HCT116 (cell line): ENCODE results near the gene ABHD12. TPM values are rescaled to one million over a fixed set of nuclear protein-coding genes. Genes with fewer than 3 reads are reported as not detected.

Source experiments
- ATAC-seq: fragments of 200-7000 bp; cut with Tn5 transposase; 2 replicates; pipeline ENCODE4 v1.9.1; 2020; ENCODE audit warnings: mild to moderate bottlenecking, moderate library complexity
- BruUV-seq: library from RNA; stranded (reverse); fragments of 400-500 nt; replicated peaks from 2 replicates; lab custom pipeline; 2021; lab: Mats Ljungman, UMichigan
- CTCF ChIA-PET: fragments of 300-600 bp; sonication (Branson Sonifier 250); formaldehyde crosslinking; loops from one replicate; lab custom pipeline; 2021; ENCODE audit warnings: antibody characterized with exemption; lab: Charles Lee
- POLR2A ChIA-PET: fragments of 300-600, 350-600 bp; sonication (Branson Sonifier 250); formaldehyde crosslinking; loops from one replicate; lab custom pipeline; 2021; ENCODE audit warnings: antibody characterized with exemption; lab: Charles Lee
- RAD21 ChIA-PET, 2 experiments: fragments of 300-600 bp; sonication (Branson Sonifier 250); formaldehyde crosslinking; loops; one replicate each; lab custom pipeline; 2023; ENCODE audit warnings: low total read pairs in 2 of 2; ENCODE audit not compliant: uncharacterized antibody in 2 of 2, unreplicated experiment in 2 of 2, low non-redundant PET in 1 of 2; lab: Charles Lee
- DNase-seq: peaks from one replicate; pipeline ENCODE4 v3.0.0-alpha.2; 2010; ENCODE audit warnings: low read depth, low spot score
- H2AFZ ChIP-seq: fragments of 200-600 bp; shearing (Covaris generic), sonication (generic); 2 replicates; pipeline ENCODE4 v1.6.1; 2017; ENCODE audit warnings: low read depth, mixed run types, mixed read lengths, antibody characterized with exemption, low read length; ENCODE audit not compliant: poor library complexity, severe bottlenecking
- H3K27ac ChIP-seq: 2 replicates; pipeline ENCODE4 v1.5.1; 2012; ENCODE audit warnings: low read depth, low read length
- H3K27me3 ChIP-seq: fragments of 200-600 bp; sonication (generic); 2 replicates; pipeline ENCODE4 v1.6.1; 2016; ENCODE audit warnings: mixed run types, low read length, mixed read lengths; ENCODE audit not compliant: insufficient read depth
- H3K36me3 ChIP-seq, 2 experiments: fragments of 200-500 bp in 1 of 2; fragments of 200-600 bp in 1 of 2; sonication (Bioruptor generic) in 1 of 2; sonication (generic) in 1 of 2; 2 replicates each; pipeline versions ENCODE4 v1.5.1 to v1.6.1; 2014 to 2016; ENCODE audit warnings: low read length in 2 of 2, inconsistent platforms in 1 of 2, mixed read lengths in 1 of 2, mixed run types in 1 of 2; ENCODE audit not compliant: insufficient read depth in 2 of 2, control insufficient read depth in 1 of 2
- H3K4me1 ChIP-seq, 2 experiments: fragments of 200-600 bp in 1 of 2; sonication (generic) in 1 of 2; 2 replicates each; pipeline versions ENCODE4 v1.5.1 to v1.6.1; 2012 to 2017; ENCODE audit warnings: low read length in 2 of 2, inconsistent platforms in 1 of 2, mild to moderate bottlenecking in 1 of 2, mixed read lengths in 1 of 2, mixed run types in 1 of 2, moderate library complexity in 1 of 2; ENCODE audit not compliant: insufficient read depth in 2 of 2, control insufficient read depth in 1 of 2
- H3K4me2 ChIP-seq: fragments of 200-600 bp; sonication (generic); 2 replicates; pipeline ENCODE4 v1.6.1; 2017; ENCODE audit warnings: mixed run types, low read length, mixed read lengths
- H3K4me3 ChIP-seq, 2 experiments: fragments of 200-600 bp in 1 of 2; sonication (generic) in 1 of 2; replicated peaks in 1 of 2; 2 replicates each; pipeline ENCODE4 v1.5.1; 2011 to 2016; ENCODE audit warnings: low read length in 2 of 2, control low read depth in 1 of 2, low read depth in 1 of 2, mild to moderate bottlenecking in 1 of 2, mixed read lengths in 1 of 2, mixed run types in 1 of 2
- H3K79me2 ChIP-seq: fragments of 200-600 bp; sonication (generic); 2 replicates; pipeline ENCODE4 v1.6.1; 2017; ENCODE audit warnings: mild to moderate bottlenecking, mixed run types, low read length, moderate library complexity, mixed read lengths; ENCODE audit not compliant: insufficient read depth
- H3K9ac ChIP-seq: fragments of 200-600 bp; sonication (generic); 2 replicates; pipeline ENCODE4 v1.6.1; 2016; ENCODE audit warnings: low read length, mixed read lengths
- H3K9me2 ChIP-seq: fragments of 200-600 bp; sonication (generic), shearing (Covaris generic); 2 replicates; pipeline ENCODE4 v1.6.1; 2017; ENCODE audit warnings: mixed run types, mild to moderate bottlenecking, moderate library complexity; ENCODE audit not compliant: insufficient read depth
- H3K9me3 ChIP-seq, 2 experiments: fragments of 200-500 bp in 1 of 2; fragments of 200-600 bp in 1 of 2; sonication (Bioruptor generic) in 1 of 2; sonication (generic) in 1 of 2; 2 replicates each; pipeline ENCODE4 v1.6.1; 2014 to 2017; ENCODE audit warnings: low read length in 2 of 2, mixed read lengths in 2 of 2, inconsistent platforms in 1 of 2, low read depth in 1 of 2, mild to moderate bottlenecking in 1 of 2, mixed run types in 1 of 2, moderate library complexity in 1 of 2; ENCODE audit not compliant: control insufficient read depth in 1 of 2, insufficient read depth in 1 of 2
- H4K20me1 ChIP-seq: fragments of 200-600 bp; sonication (generic), shearing (Covaris generic); 2 replicates; pipeline ENCODE4 v1.6.1; 2017; ENCODE audit warnings: mixed run types, mild to moderate bottlenecking, moderate library complexity; ENCODE audit not compliant: insufficient read depth
- ATF3 ChIP-seq: IDR thresholded peaks from 2 replicates; pipeline ENCODE4 v1.6.1; 2012
- CBX3 ChIP-seq: IDR thresholded peaks from 2 replicates; pipeline ENCODE4 v1.6.1; 2012; ENCODE audit warnings: low read depth
- ELF1 ChIP-seq: IDR thresholded peaks from 2 replicates; pipeline ENCODE4 v1.6.1; 2012; ENCODE audit warnings: low read depth, borderline replicate concordance
- EZH2 ChIP-seq: fragments of 200-600 bp; sonication (generic); IDR thresholded peaks from 2 replicates; pipeline ENCODE4 v1.6.1; 2017; ENCODE audit warnings: antibody characterized with exemption, mixed run types
- EZH2phosphoT487 ChIP-seq: fragments of 200-600 bp; IDR thresholded peaks from 2 replicates; pipeline ENCODE4 v1.6.1; 2018; ENCODE audit warnings: antibody characterized with exemption, borderline replicate concordance
- FOSL1 ChIP-seq: IDR thresholded peaks from 2 replicates; pipeline ENCODE4 v1.6.1; 2012; ENCODE audit warnings: low read depth
- JUND ChIP-seq: IDR thresholded peaks from 2 replicates; pipeline ENCODE4 v1.6.1; 2012
- MAX ChIP-seq: IDR thresholded peaks from 2 replicates; pipeline ENCODE4 v1.6.1; 2012
- POLR2A ChIP-seq: IDR thresholded peaks from 2 replicates; pipeline ENCODE4 v1.7.0; 2011; ENCODE audit warnings: borderline replicate concordance; ENCODE audit not compliant: insufficient read depth, insufficient read length; ENCODE audit errors: extremely low read depth
- RAD21 ChIP-seq: IDR thresholded peaks from 2 replicates; pipeline ENCODE4 v1.6.1; 2012; ENCODE audit warnings: low read depth, mild to moderate bottlenecking
- SIN3A ChIP-seq: IDR thresholded peaks from 2 replicates; pipeline ENCODE4 v1.6.1; 2012; ENCODE audit warnings: low read depth
- SP1 ChIP-seq: IDR thresholded peaks from 2 replicates; pipeline ENCODE4 v1.6.1; 2012; ENCODE audit warnings: low read depth
- TCF7L2 ChIP-seq: IDR thresholded peaks from 2 replicates; pipeline ENCODE4 v1.7.0; 2011; ENCODE audit warnings: borderline replicate concordance, inconsistent platforms; ENCODE audit not compliant: insufficient read depth, insufficient read length; ENCODE audit errors: extremely low read depth
- ZFX ChIP-seq: fragments of 450-650 bp; IDR thresholded peaks from 2 replicates; pipeline ENCODE4 v1.6.1; 2017
- intact Hi-C: fragments of 100-400 bp; cut with micrococcal nuclease; formaldehyde crosslinking; loops from 2 replicates; pipeline ENCODE4 v1.10.0; 2022
- total RNA-seq: library from RNA; stranded (reverse); gene quantifications from one replicate; pipeline ENCODE4 v1.2.1, GENCODE V29; 2021; ENCODE audit not compliant: unreplicated experiment
- TF ChIP-seq, protein P1 (sequence below): IDR thresholded peaks from 2 replicates; pipeline ENCODE4 v1.6.1; 2012; ENCODE audit warnings: low read depth

The ABHD12 gene
- total RNA-seq, 1 experiment from 2014 or later = 31.7 TPM

DNA sequence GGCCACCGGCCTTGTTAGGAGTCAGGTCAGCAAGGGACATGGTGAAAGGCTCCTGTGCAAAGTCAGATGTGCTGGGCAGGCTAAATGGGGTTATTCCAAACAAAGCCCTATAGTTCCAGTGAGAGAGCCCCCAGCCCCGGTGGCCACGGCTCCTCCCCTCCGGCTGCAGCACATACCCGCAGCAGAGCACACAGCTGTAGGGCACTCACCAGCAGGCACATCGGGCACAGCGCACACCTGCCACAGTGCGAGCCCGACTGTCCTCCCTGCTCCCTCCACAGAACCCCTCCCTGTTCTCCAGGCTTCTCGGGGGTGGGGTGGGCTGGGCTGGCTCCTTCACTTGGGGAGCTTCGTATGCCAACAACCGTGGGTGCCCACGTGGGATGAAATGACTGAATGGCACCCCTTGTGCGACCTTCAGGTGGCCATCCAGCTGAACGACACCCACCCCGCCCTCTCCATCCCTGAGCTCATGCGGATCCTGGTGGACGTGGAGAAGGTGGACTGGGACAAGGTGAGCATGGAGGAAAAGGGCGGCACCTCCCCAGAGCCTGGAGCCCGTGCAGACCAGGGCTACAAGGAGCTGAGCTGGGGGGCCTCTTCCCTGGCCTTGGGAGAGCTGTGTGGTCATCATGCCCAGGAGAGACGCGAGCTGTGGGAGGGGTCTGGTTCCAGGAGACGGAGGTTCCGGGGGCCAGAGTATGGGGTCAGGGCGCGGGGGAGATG, 111.8 kb downstream of the ABHD12 start (continued):
- TF ChIP-seq FOSL1 (no peak), SP1 (no peak), ELF1 (no peak), POLR2A (no peak), MAX (no peak), EZH2 (no peak), CBX3 (no peak), EZH2phosphoT487 (no peak), ZFX (no peak), ATF3 (no peak)
- TF ChIP-seq, protein P1, sequence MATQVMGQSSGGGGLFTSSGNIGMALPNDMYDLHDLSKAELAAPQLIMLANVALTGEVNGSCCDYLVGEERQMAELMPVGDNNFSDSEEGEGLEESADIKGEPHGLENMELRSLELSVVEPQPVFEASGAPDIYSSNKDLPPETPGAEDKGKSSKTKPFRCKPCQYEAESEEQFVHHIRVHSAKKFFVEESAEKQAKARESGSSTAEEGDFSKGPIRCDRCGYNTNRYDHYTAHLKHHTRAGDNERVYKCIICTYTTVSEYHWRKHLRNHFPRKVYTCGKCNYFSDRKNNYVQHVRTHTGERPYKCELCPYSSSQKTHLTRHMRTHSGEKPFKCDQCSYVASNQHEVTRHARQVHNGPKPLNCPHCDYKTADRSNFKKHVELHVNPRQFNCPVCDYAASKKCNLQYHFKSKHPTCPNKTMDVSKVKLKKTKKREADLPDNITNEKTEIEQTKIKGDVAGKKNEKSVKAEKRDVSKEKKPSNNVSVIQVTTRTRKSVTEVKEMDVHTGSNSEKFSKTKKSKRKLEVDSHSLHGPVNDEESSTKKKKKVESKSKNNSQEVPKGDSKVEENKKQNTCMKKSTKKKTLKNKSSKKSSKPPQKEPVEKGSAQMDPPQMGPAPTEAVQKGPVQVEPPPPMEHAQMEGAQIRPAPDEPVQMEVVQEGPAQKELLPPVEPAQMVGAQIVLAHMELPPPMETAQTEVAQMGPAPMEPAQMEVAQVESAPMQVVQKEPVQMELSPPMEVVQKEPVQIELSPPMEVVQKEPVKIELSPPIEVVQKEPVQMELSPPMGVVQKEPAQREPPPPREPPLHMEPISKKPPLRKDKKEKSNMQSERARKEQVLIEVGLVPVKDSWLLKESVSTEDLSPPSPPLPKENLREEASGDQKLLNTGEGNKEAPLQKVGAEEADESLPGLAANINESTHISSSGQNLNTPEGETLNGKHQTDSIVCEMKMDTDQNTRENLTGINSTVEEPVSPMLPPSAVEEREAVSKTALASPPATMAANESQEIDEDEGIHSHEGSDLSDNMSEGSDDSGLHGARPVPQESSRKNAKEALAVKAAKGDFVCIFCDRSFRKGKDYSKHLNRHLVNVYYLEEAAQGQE = no peak

DNA sequence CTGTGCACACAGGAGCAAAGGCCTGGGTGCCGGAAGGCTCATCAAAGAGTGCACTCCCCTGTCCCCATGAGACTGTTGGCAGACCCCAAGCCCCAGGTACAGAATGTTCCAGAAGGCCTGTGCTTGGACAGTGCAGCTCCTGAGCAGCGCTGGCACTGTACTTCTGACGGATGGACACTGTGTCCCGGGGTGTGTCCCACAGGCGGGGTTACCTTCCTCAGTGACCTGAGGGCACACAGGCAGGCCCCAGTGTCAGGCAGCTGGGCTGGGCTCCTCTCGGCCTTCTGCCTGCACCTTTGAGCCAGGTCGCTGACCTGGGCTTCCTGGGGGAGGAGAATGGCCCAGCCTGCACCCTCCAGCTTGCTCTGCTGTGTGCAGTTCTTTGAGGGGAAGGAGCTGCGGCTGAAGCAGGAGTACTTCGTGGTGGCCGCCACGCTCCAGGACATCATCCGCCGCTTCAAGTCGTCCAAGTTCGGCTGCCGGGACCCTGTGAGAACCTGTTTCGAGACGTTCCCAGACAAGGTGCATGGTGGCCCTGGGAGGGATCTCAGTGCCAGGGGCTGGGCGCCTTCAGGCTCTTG, 112.6 kb downstream of the ABHD12 start:
- ATAC-seq (no peak), DNase-seq (no peak)
- no peaks in the 10 kb centered on the region for H3K79me2 ChIP-seq
- no TSS peak for BruUV-seq
- H3K4me3 ChIP-seq = no peak overlapping the region
- no peak overlapping the region for H3K27ac ChIP-seq
- no peaks in the 10 kb centered on the region for H4K20me1 ChIP-seq
- H2AFZ ChIP-seq = no peak overlapping the region
- H3K27me3 ChIP-seq = no peaks in the 10 kb centered on the region
- H3K9ac ChIP-seq = no peak overlapping the region
- ChIA-PET POLR2A (no interaction called here), RAD21 (no interaction called here), CTCF (no interaction called here)
- H3K36me3 ChIP-seq = peaks cover 0 to 6% of the 10 kb centered on the region in 2 experiments; a peak in 2 of 4 replicates
- no peaks in the 10 kb centered on the region for H3K9me3 ChIP-seq
- intact Hi-C loops = no loop called here
- H3K4me2 ChIP-seq = no peak overlapping the region
- TF ChIP-seq RAD21 (no peak), FOSL1 (no peak), CBX3 (no peak), SIN3A (no peak), JUND (no peak), ATF3 (no peak), TCF7L2 (no peak)
- H3K9me2 ChIP-seq = no peaks in the 10 kb centered on the region
- no peaks in the 10 kb centered on the region for H3K4me1 ChIP-seq
